ENCODE measurements around the gene TRIM52.
A peak's percentile ranks its signal among the peaks of the same experiment; 100 is the strongest.
"Not testable (repeated sequence)": the region's sequence is repeated elsewhere in the genome, so short reads cannot be mapped to it uniquely, and the experiment has no call there.

TRIM52 gene

GRCh38 chr5:181260720-181261319 is at the start of gene TRIM52:
TRIM52 (minus strand) TSS chr5:181261143; CDS start chr5:181260813, 330 bp downstream.
- peak; percentile 86 to 88 for DNase-seq (ENCODE audit: low read depth in 2 of 2)

- DNase-seq (ENCODE audit: low read depth in 2 of 2) = not testable (repeated sequence)
These were observed 26.4 kb upstream of the TRIM52 start for GRCh38 chr5:181287331-181287730.

- DNase-seq (ENCODE audit: low read depth in 2 of 2) = not testable (repeated sequence)
These were observed 25.2 kb upstream of the TRIM52 start for GRCh38 chr5:181285962-181286705.

GRCh38 chr5:181283841-181284755 is 23.2 kb upstream of the TRIM52 start:
- not testable (repeated sequence) for DNase-seq (ENCODE audit: low read depth in 2 of 2)

GRCh38 chr5:181283347-181283746 is 22.4 kb upstream of the TRIM52 start:
- no peak for DNase-seq (ENCODE audit: low read depth in 2 of 2)

GRCh38 chr5:181282874-181283273 is 21.9 kb upstream of the TRIM52 start:
- no peak for DNase-seq (ENCODE audit: low read depth in 2 of 2)

- not testable (repeated sequence) for DNase-seq (ENCODE audit: low read depth in 2 of 2)
These were observed 21.5 kb upstream of the TRIM52 start for GRCh38 chr5:181282415-181282814.

GRCh38 chr5:181281984-181282316 is 21.0 kb upstream of the TRIM52 start:
- no peak for DNase-seq (ENCODE audit: low read depth in 2 of 2)

GRCh38 chr5:181281077-181281983 is 20.4 kb upstream of the TRIM52 start:
- no peak for DNase-seq (ENCODE audit: low read depth in 2 of 2)

- no peak for DNase-seq (ENCODE audit: low read depth in 2 of 2)
These were observed 19.4 kb upstream of the TRIM52 start for GRCh38 chr5:181280251-181280762.

- DNase-seq (ENCODE audit: low read depth in 2 of 2) = not testable (repeated sequence)
These were observed 12.4 kb upstream of the TRIM52 start for GRCh38 chr5:181273433-181273744.

- no peak for DNase-seq (ENCODE audit: low read depth in 2 of 2)
These were observed 10.1 kb upstream of the TRIM52 start for GRCh38 chr5:181271081-181271480.

GRCh38 chr5:181267907-181268306 is 7.0 kb upstream of the TRIM52 start:
- not testable (repeated sequence) for DNase-seq (ENCODE audit: low read depth in 2 of 2)

- DNase-seq (ENCODE audit: low read depth in 2 of 2) = not testable (repeated sequence)
These were observed 6.5 kb upstream of the TRIM52 start for GRCh38 chr5:181267291-181267904.

- no peak for DNase-seq (ENCODE audit: low read depth in 2 of 2)
These were observed 4.2 kb upstream of the TRIM52 start for GRCh38 chr5:181265092-181265671.

- no peak for DNase-seq (ENCODE audit: low read depth in 2 of 2)
These were observed 2.7 kb upstream of the TRIM52 start for GRCh38 chr5:181263633-181264032.

GRCh38 chr5:181261320-181262049 is 542 bp upstream of the TRIM52 start:
- peak; percentile 48 to 58 for DNase-seq (ENCODE audit: low read depth in 2 of 2)

- no peak for DNase-seq (ENCODE audit: low read depth in 2 of 2)
These were observed 796 bp downstream of the TRIM52 start for GRCh38 chr5:181259974-181260719.

GRCh38 chr5:181259283-181259682 is 1.7 kb downstream of the TRIM52 start:
- no peak for DNase-seq (ENCODE audit: low read depth in 2 of 2)

Data from stimulated activated CD4-positive, alpha-beta T cell treated with anti-CD3 and anti-CD28 coated beads, Interleukin-15, amount 100 ng/mL, for 48 hours (primary cell).